SK-N-MC (cell line): Measurements from ENCODE around the gene PARVA.
A peak's percentile ranks its signal among the peaks of the same experiment; 100 is the strongest.

Source experiments
- DNase-seq: peaks from one replicate; pipeline ENCODE4 v3.0.0-alpha.2; 2011; ENCODE audit warnings: low read depth, low spot score
- H3K27ac ChIP-seq: fragments of 200-600 bp; sonication (generic); 2 replicates; pipeline ENCODE4 v1.5.1; 2016; ENCODE audit warnings: mixed run types
- H3K36me3 ChIP-seq: fragments of 200-600 bp; sonication (generic); 2 replicates; pipeline ENCODE4 v1.6.1; 2017; ENCODE audit warnings: antibody characterized with exemption, low read length, mixed read lengths; ENCODE audit not compliant: insufficient read depth
- H3K4me3 ChIP-seq: fragments of 200-600 bp; sonication (generic); 2 replicates; pipeline ENCODE4 v1.5.1; 2016
- H3K9ac ChIP-seq: fragments of 200-600 bp; sonication (generic); 2 replicates; pipeline ENCODE4 v1.8.0; 2017; ENCODE audit warnings: mixed run types, mixed read lengths; ENCODE audit not compliant: insufficient read length
- H3K9me3 ChIP-seq: fragments of 200-600 bp; sonication (generic); 2 replicates; pipeline ENCODE4 v1.6.1; 2017; ENCODE audit warnings: low read depth, mild to moderate bottlenecking, antibody characterized with exemption, low read length, moderate library complexity, mixed read lengths
- EZH2 ChIP-seq: fragments of 200-600 bp; sonication (generic); IDR thresholded peaks from one replicate; pipeline ENCODE4 v1.6.1; 2017; ENCODE audit warnings: antibody characterized with exemption
- FOXP2 ChIP-seq: optimal IDR thresholded peaks from 2 replicates; pipeline ENCODE3; 2011; ENCODE audit warnings: mild to moderate bottlenecking, moderate library complexity; ENCODE audit not compliant: insufficient read depth; ENCODE audit errors: extremely low read length, control extremely low read depth
- POLR2AphosphoS5 ChIP-seq: IDR thresholded peaks from 2 replicates; pipeline ENCODE4 v1.6.1; 2012; ENCODE audit warnings: mild to moderate bottlenecking, low read depth, low read length, borderline replicate concordance

PARVA gene

GRCh38 chr11:12508151-12508751, 130.9 kb downstream of the PARVA start:
- TF ChIP-seq FOXP2 (peak; percentile 56), EZH2 (no peak), POLR2AphosphoS5 (peak; percentile 17; the same call in 1 of the 2 replicates)
- Histone ChIP-seq H3K4me3 (peak overlapping the region; percentile 81), H3K36me3 (no peaks in the 10 kb centered on the region), H3K9ac (peak overlapping the region; percentile 82), H3K27ac (peak overlapping the region; percentile 100), H3K9me3 (no peaks in the 10 kb centered on the region)
- DNase-seq: peak; percentile 64

GRCh38 chr11:12509371-12509770, 132.0 kb downstream of the PARVA start:
- DNase-seq: no peak
- H3K27ac ChIP-seq: peak overlapping the region; percentile 100
- no peaks in the 10 kb centered on the region for H3K36me3 ChIP-seq
- no peak overlapping the region for H3K4me3 ChIP-seq
- TF ChIP-seq POLR2AphosphoS5: no peak
- no peak for TF ChIP-seq EZH2
- no peak for TF ChIP-seq FOXP2
- H3K9ac ChIP-seq: no peak overlapping the region
- no peaks in the 10 kb centered on the region for H3K9me3 ChIP-seq

GRCh38 chr11:12512132-12512531, 134.8 kb downstream of the PARVA start:
- no peak overlapping the region for H3K9ac ChIP-seq
- TF ChIP-seq EZH2 (no peak), FOXP2 (no peak), POLR2AphosphoS5 (no peak)
- no peak for DNase-seq
- no peak overlapping the region for H3K27ac ChIP-seq
- no peaks in the 10 kb centered on the region for H3K9me3 ChIP-seq
- no peak overlapping the region for H3K4me3 ChIP-seq
- H3K36me3 ChIP-seq: no peaks in the 10 kb centered on the region

DNA sequence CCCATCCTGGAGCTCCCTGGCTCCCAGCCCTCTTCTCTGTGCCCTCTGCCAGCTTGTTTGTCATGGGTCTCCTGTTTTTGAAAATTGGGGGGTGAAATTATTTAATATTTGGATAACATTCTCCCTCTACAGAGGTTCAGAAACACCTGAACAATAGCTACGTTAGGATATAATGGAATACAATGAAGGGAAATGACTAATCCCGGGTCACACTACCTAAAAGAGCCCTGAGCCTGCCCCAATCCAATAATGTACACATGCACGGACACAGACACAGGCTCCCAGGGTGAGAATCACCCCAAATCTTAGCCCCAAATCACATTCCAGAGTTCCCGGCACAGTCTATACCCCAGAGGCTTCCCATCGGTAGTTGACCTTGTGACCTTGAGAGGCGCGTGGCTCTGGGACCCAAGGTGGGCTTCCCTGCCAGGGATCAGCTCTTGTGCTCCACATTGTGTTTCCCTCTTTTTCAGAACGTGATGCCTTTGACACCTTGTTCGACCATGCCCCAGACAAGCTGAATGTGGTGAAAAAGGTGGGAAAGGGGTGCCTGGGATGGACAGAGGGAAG, 135.5 kb downstream of the PARVA start:
- DNase-seq: no peak
- H3K9ac ChIP-seq: no peak overlapping the region
- no peak overlapping the region for H3K4me3 ChIP-seq
- no peaks in the 10 kb centered on the region for H3K9me3 ChIP-seq
- TF ChIP-seq EZH2 (no peak), POLR2AphosphoS5 (no peak), FOXP2 (no peak)
- H3K36me3 ChIP-seq: no peaks in the 10 kb centered on the region
- no peak overlapping the region for H3K27ac ChIP-seq

DNA sequence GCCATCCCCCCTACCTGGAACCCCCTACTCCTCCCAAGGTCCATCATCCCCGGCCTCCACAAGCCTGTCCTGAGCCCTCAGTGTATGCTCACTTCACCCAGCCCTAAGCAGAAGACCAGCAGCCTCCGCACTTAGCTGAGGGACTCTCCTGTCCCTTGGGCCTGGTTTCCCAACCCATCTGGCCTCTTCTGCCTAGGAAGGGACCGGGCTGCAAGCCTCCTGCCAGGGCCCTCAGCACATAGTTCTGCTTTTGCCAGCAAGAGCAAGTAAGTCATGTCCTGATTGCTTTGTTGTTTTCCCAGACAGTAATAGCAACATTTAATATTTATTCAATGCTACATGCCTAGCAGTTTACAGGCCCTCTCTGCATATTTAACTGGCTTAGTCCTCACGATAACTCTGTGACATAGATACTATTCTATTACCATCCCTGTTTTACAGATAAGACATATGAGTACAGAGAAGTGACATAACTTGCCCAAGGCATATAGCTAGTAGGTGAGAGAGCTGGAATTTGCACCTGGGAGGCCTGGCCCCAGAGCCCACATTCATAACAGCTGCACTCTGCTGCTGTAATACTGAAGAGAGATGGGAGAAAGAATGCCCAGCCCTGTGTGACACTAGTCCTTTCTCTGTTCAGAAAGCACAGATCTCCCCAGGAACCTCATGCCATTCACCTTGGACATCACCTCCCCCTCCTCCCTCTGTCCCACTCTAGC, 139.2 kb downstream of the PARVA start:
- Histone ChIP-seq H3K9me3 (no peaks in the 10 kb centered on the region), H3K4me3 (no peak overlapping the region), H3K36me3 (no peaks in the 10 kb centered on the region), H3K27ac (no peak overlapping the region), H3K9ac (no peak overlapping the region)
- TF ChIP-seq EZH2 (no peak), FOXP2 (no peak), POLR2AphosphoS5 (no peak)
- no peak for DNase-seq

DNA sequence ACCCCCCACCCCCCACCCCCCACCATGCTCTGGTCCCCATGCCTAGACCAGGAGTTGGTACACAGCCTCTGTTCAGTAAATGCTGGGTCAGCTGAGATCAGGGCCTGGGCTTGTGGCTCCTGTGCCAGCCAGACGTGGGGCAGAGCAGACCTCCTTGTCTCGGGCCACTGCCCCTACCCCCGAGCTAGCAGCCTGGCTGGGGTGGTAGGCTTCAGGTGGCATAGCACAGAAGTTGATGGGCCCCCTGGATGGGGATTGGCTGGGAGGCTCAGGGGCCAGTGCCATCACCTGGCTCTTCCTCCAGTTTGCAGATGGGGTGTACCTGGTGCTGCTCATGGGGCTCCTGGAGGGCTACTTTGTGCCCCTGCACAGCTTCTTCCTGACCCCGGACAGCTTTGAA, 139.9 kb downstream of the PARVA start:
- H3K4me3 ChIP-seq: no peak overlapping the region
- TF ChIP-seq FOXP2 (no peak), EZH2 (no peak), POLR2AphosphoS5 (no peak)
- H3K36me3 ChIP-seq: no peaks in the 10 kb centered on the region
- no peak overlapping the region for H3K9ac ChIP-seq
- no peak for DNase-seq
- no peaks in the 10 kb centered on the region for H3K9me3 ChIP-seq
- no peak overlapping the region for H3K27ac ChIP-seq

GRCh38 chr11:12517741-12518140, 140.4 kb downstream of the PARVA start:
- DNase-seq: no peak
- Histone ChIP-seq H3K4me3 (no peak overlapping the region), H3K9me3 (no peaks in the 10 kb centered on the region), H3K36me3 (no peaks in the 10 kb centered on the region), H3K9ac (no peak overlapping the region), H3K27ac (no peak overlapping the region)
- TF ChIP-seq FOXP2 (no peak), POLR2AphosphoS5 (no peak), EZH2 (no peak)

DNA sequence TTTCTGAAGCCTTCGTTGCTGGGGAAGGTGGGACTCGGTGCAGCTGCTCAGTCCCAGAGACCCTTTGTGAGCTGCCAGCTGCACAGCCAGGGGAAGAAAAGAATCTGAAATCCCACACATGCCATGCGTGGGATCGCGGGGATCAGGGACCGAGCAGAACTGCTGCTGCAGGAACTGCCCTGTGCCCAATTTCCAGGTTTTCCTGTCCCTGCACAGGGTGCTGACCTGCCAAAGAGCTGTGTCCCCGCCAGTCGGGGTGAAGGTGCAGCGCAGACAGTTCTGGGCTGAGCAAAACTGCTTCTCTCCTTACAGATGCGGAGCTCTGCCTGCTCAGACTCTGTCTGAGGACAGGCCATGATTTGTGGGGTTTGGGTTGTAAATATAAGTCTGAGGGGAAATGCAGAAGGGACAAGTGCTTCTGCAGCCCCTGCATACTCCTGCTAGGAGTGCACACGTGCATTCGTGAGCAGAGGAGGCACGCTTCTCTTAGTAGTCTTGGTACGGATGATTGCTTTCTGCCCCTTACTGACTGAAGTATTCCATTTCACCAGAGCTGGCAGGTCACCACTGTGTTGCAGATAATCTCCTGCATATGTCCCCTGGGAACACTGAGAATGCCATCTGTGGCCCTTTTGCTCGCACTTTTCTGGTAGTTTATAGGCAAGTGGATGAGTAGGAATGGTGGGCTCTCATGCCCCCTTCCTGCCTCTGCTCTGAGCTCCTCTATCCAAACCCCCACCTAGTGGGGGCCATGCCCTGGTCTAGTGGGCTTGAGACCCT, 141.4 kb downstream of the PARVA start:
- H3K36me3 ChIP-seq: no peaks in the 10 kb centered on the region
- H3K27ac ChIP-seq: no peak overlapping the region
- no peak overlapping the region for H3K4me3 ChIP-seq
- no peak for DNase-seq
- H3K9ac ChIP-seq: no peak overlapping the region
- H3K9me3 ChIP-seq: no peaks in the 10 kb centered on the region
- TF ChIP-seq POLR2AphosphoS5 (no peak), FOXP2 (no peak)
